GM23338 (cell line): ENCODE measurements around the gene MEIOC. TPM values are rescaled to one million over a fixed set of nuclear protein-coding genes. Genes with fewer than 3 reads are reported as not detected.

Experiments
- JUNB ChIP-seq: IDR thresholded peaks from one replicate; pipeline ENCODE4 v1.6.1; 2016; ENCODE audit warnings: antibody characterized with exemption; ENCODE audit not compliant: unreplicated experiment
- NANOG ChIP-seq: IDR thresholded peaks from 2 replicates; pipeline ENCODE4 v1.6.1; 2016; ENCODE audit warnings: antibody characterized with exemption, borderline replicate concordance
- POLR2AphosphoS5 ChIP-seq: IDR thresholded peaks from 2 replicates; pipeline ENCODE4 v1.6.1; 2016; ENCODE audit warnings: antibody characterized with exemption, low read depth
- polyA plus RNA-seq: library from polyadenylated mRNA; unstranded; fragments of >200 nt; fragmentation: Nextera tagmentation; extraction: Ambion mirVana; gene quantifications from 2 replicates; pipeline ENCODE4 v1.2.1, GENCODE V29; 2016
- small RNA-seq: library from RNA; depleted of rRNA; stranded (forward); fragments of <200 nt; gene quantifications from one replicate; pipeline ENCODE3, GENCODE V24; 2014; ENCODE audit warnings: low replicate concordance
- total RNA-seq: library from RNA; depleted of rRNA; stranded (reverse); fragments of >200 nt; shearing (Covaris generic); gene quantifications from 2 replicates; pipeline ENCODE4 v1.2.3, GENCODE V29; 2014; rRNA removed
- TF ChIP-seq, protein P1 (sequence below): IDR thresholded peaks from 2 replicates; pipeline ENCODE4 v1.6.1; 2016; ENCODE audit warnings: antibody characterized with exemption

Gene MEIOC
- total and polyA plus RNA-seq, 2 experiments from 2014 or later, result 2.1 to 23.8 TPM

DNA sequence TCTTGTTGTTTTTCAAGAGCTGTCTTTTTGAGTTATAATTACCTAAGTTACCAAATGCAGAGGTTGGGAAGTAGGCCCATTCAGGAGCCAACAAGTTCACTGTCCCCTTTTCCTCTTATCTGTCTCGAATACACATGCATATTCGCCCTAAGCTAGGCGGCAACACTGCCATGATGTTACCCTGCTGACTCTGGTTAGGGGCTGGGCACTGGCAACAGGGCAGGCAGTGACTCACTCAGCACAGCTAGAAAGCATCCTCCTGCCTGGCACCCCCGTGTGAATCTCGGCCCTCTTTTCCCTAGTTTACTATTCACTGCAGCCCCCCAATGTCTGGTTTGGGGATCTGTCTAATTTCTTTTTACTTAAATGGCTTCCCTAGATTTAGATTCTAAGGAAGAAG lies 66.0 kb downstream of the MEIOC start (continued):
- TF ChIP-seq JUNB (no peak), NANOG (no peak), POLR2AphosphoS5 (no peak)
- TF ChIP-seq, protein P1, sequence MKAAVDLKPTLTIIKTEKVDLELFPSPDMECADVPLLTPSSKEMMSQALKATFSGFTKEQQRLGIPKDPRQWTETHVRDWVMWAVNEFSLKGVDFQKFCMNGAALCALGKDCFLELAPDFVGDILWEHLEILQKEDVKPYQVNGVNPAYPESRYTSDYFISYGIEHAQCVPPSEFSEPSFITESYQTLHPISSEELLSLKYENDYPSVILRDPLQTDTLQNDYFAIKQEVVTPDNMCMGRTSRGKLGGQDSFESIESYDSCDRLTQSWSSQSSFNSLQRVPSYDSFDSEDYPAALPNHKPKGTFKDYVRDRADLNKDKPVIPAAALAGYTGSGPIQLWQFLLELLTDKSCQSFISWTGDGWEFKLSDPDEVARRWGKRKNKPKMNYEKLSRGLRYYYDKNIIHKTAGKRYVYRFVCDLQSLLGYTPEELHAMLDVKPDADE, result no peak

Small RNAs within 50 kb of the gene (small RNA-seq; reads per million reads assigned to genes)
- gene RN7SL819P (not detected), gene SMCO4P1 (not detected)

Other genes with a start within 250 kb of the MEIOC start
- 44.4 and 52.2 TPM in 2 replicates for gene GPATCH8, start 153.1 kb upstream of the MEIOC start, total RNA-seq
- gene GPATCH8, start 153.1 kb upstream of the MEIOC start, polyA plus RNA-seq, result 59.7 and 76.5 TPM in 2 replicates
- gene FZD2, start 99.0 kb upstream of the MEIOC start, total RNA-seq, result 7.6 and 14.8 TPM in 2 replicates
- gene FZD2, start 99.0 kb upstream of the MEIOC start, polyA plus RNA-seq, result 6.1 and 6.2 TPM in 2 replicates
- gene CCDC43, start 33.3 kb downstream of the MEIOC start, total RNA-seq, result 29.8 and 35.2 TPM in 2 replicates
- 44.5 and 55.3 TPM in 2 replicates for gene CCDC43, start 33.3 kb downstream of the MEIOC start, polyA plus RNA-seq
- gene DBF4B, start 52.2 kb downstream of the MEIOC start, total RNA-seq, result 13.0 and 16.4 TPM in 2 replicates
- gene DBF4B, start 52.2 kb downstream of the MEIOC start, polyA plus RNA-seq, result 9.4 and 9.9 TPM in 2 replicates
- 4.4 and 4.7 TPM in 2 replicates for gene ADAM11, start 102.5 kb downstream of the MEIOC start, total RNA-seq
- 0.54 and 0.55 TPM in 2 replicates for gene ADAM11, start 102.5 kb downstream of the MEIOC start, polyA plus RNA-seq
- 87.8 and 99.2 TPM in 2 replicates for gene GJC1, start 173.8 kb downstream of the MEIOC start, total RNA-seq
- 32.0 and 34.7 TPM in 2 replicates for gene GJC1, start 173.8 kb downstream of the MEIOC start, polyA plus RNA-seq
- not detected in 2 replicates for gene HIGD1B, start 191.4 kb downstream of the MEIOC start, total RNA-seq
- not detected in 2 replicates for gene HIGD1B, start 191.4 kb downstream of the MEIOC start, polyA plus RNA-seq
- gene EFTUD2, start 243.0 kb downstream of the MEIOC start, total RNA-seq, result 196 and 203 TPM in 2 replicates
- 52.5 and 61.6 TPM in 2 replicates for gene EFTUD2, start 243.0 kb downstream of the MEIOC start, polyA plus RNA-seq